ENCODE results near the gene FRAT2.

Gene FRAT2

DNA sequence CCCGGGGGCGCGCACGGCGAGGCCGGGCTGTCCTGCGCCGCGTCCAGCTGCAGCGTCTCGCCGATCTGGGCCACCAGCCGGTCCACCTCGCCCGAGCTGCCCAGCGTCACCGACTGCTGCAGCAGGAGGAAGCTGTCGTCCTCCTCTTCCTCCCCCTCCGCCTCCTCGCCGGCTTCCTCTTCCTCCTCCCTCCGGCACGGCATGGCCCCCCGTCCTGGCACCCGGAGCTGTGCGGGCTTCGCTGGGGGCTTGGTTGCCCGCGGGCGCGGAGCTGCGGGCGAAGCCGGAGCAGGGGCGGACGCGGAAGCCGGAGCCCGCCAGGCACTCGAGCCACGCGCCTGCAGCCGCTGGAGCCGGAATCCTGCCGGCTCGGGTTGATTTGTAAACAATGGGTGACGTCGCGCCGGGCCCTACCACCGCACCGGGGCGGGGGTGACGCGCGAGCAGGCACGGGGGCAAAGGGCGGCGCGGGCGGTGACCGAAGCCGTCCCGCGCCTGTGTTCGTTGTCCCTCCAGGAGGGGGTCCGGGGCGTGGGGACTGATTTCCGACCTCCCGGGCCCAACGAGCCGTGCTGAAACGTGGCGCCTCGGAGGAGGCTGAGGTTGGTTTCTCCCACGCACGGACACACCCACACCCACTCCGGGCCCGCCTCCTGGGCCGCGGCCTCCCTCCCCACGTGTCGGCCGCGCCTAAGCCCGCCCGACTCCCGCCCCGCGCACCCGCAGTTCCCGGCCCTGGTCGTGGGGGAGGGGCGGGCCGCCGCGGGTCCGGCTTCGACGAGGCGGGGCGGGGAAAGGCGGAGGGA, at the start of gene FRAT2:
Gene FRAT2, minus strand, starts transcription at position 360 of the 806 bp plus-strand sequence. Its CDS starts 157 bp downstream, at position 203.
- peak within 1 kb of the TSS; percentile 75 for H3K4me3 ChIP-seq (ENCODE audit: low read depth, low read length)
- no peak for TF ChIP-seq CTCF (IDR thresholded peaks at IDR 0.05; ENCODE audit: insufficient read depth, low read depth, low read length, missing control alignments)

GRCh38 chr10:97384156-97384555, 49.6 kb upstream of the FRAT2 start:
- TF ChIP-seq CTCF (IDR thresholded peaks at IDR 0.05; ENCODE audit: insufficient read depth, low read depth, low read length, missing control alignments): no peak
- no peak overlapping the region for H3K4me3 ChIP-seq (ENCODE audit: low read depth, low read length)
- no peak for DNase-seq (ENCODE audit: low read depth)

More for the DNA sequence above, at the start of gene FRAT2:
- DNase-seq (ENCODE audit: low read depth): peak; percentile 95

- H3K4me3 ChIP-seq (ENCODE audit: low read depth, low read length): no peak overlapping the region
- no peak for TF ChIP-seq CTCF (IDR thresholded peaks at IDR 0.05; ENCODE audit: insufficient read depth, low read depth, low read length, missing control alignments)
- no peak for DNase-seq (ENCODE audit: low read depth)
These were observed 48.6 kb upstream of the FRAT2 start for GRCh38 chr10:97383159-97383558.

DNA sequence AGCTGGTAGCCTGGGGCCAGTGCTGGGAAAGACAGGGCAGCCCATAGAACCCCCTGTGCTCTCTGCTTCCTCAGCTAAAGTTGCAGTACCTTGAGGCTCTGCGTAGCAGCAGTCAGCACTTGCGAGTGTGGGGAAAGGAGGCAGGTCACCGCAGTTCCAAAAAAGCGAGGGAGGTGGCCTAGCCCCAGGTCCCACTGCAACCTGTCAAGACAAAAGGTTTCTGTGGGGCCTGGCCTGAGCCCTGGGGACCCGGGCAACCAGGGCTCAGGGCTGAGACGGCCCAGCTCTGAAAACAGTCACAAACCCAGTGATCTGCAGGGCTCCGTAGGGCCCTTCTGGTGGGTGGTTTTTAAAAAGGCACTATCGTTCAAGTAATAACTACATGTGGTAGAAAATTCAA, 47.1 kb upstream of the FRAT2 start:
- no peak for DNase-seq (ENCODE audit: low read depth)
- no peak for TF ChIP-seq CTCF (IDR thresholded peaks at IDR 0.05; ENCODE audit: insufficient read depth, low read depth, low read length, missing control alignments)
- H3K4me3 ChIP-seq (ENCODE audit: low read depth, low read length): no peak overlapping the region

- H3K4me3 ChIP-seq (ENCODE audit: low read depth, low read length): no peak overlapping the region
- no peak for DNase-seq (ENCODE audit: low read depth)
- TF ChIP-seq CTCF (IDR thresholded peaks at IDR 0.05; ENCODE audit: insufficient read depth, low read depth, low read length, missing control alignments): no peak
These were observed 46.0 kb upstream of the FRAT2 start for GRCh38 chr10:97380516-97380915.

- no peak for TF ChIP-seq CTCF (IDR thresholded peaks at IDR 0.05; ENCODE audit: insufficient read depth, low read depth, low read length, missing control alignments)
- no peak for DNase-seq (ENCODE audit: low read depth)
- H3K4me3 ChIP-seq (ENCODE audit: low read depth, low read length): no peak overlapping the region
These were observed 44.7 kb upstream of the FRAT2 start for GRCh38 chr10:97378933-97379921.

Measured in GM12865 (cell line).